Keratinocyte (primary cell): Measurements from ENCODE around the gene SLC8A3. TPM values are rescaled to one million over a fixed set of nuclear protein-coding genes. Genes with fewer than 3 reads are reported as not detected.

Experiments used
- DNase-seq: peaks from one replicate; pipeline ENCODE4 v3.0.0-alpha.2; 2011; ENCODE audit warnings: low read depth, missing footprints, low spot score
- FAIRE-seq: peaks from 2 replicates; lab custom pipeline; 2011; peaks lifted over from hg19 to GRCh38; lab: Jason Lieb, UNC
- H2AFZ ChIP-seq: 2 replicates; pipeline ENCODE4 v1.6.0; 2012; ENCODE audit warnings: low read length, control low read depth, inconsistent platforms; ENCODE audit not compliant: control insufficient read depth
- H3K27ac ChIP-seq: 2 replicates; pipeline ENCODE4 v1.5.1; 2011; ENCODE audit warnings: low read length; ENCODE audit not compliant: control insufficient read depth, insufficient read depth
- H3K27me3 ChIP-seq: 3 replicates; pipeline ENCODE4 v1.6.0; 2011; ENCODE audit warnings: low read length; ENCODE audit not compliant: control insufficient read depth, insufficient read depth; ENCODE audit errors: extremely low read depth
- H3K36me3 ChIP-seq, 2 experiments: 2 replicates in 1 of 2; 3 replicates in 1 of 2; pipeline ENCODE4 v1.5.1; 2011; ENCODE audit warnings: low read length in 2 of 2, mild to moderate bottlenecking in 1 of 2; ENCODE audit not compliant: control insufficient read depth in 2 of 2, insufficient read depth in 2 of 2; ENCODE audit errors: extremely low read depth in 1 of 2
- H3K4me1 ChIP-seq: 3 replicates; pipeline ENCODE4 v1.5.1; 2011; ENCODE audit warnings: low read length; ENCODE audit not compliant: control insufficient read depth, insufficient read depth; ENCODE audit errors: extremely low read depth
- H3K4me2 ChIP-seq: 3 replicates; pipeline ENCODE4 v1.6.0; 2011; ENCODE audit warnings: low read depth, low read length; ENCODE audit not compliant: control insufficient read depth, insufficient read depth; ENCODE audit errors: extremely low read depth
- H3K4me3 ChIP-seq, 3 experiments: fragments of 200-600 bp in 1 of 3; sonication (generic) in 1 of 3; 2 replicates in 2 of 3; 3 replicates in 1 of 3; pipeline ENCODE4 v1.5.1; 2011 to 2016; ENCODE audit warnings: low read length in 3 of 3, mild to moderate bottlenecking in 3 of 3, control low read depth in 2 of 3, inconsistent platforms in 1 of 3, low read depth in 1 of 3, mixed read lengths in 1 of 3, mixed run types in 1 of 3, moderate library complexity in 1 of 3; ENCODE audit not compliant: control insufficient read depth in 2 of 3, insufficient read depth in 2 of 3; ENCODE audit errors: extremely low read depth in 1 of 3
- H3K79me2 ChIP-seq: 2 replicates; pipeline ENCODE4 v1.6.0; 2012; ENCODE audit warnings: low read length; ENCODE audit not compliant: control insufficient read depth, insufficient read depth
- H3K9ac ChIP-seq: 3 replicates; pipeline ENCODE4 v1.6.0; 2011; ENCODE audit warnings: low read length; ENCODE audit not compliant: control insufficient read depth, insufficient read depth; ENCODE audit errors: extremely low read depth
- H3K9me1 ChIP-seq: 3 replicates; pipeline ENCODE4 v1.6.0; 2011; ENCODE audit warnings: low read length; ENCODE audit not compliant: control insufficient read depth, insufficient read depth; ENCODE audit errors: extremely low read depth
- H3K9me3 ChIP-seq: 2 replicates; pipeline ENCODE4 v1.5.1; 2012; ENCODE audit warnings: low read depth, low read length; ENCODE audit not compliant: control insufficient read depth
- H4K20me1 ChIP-seq: 3 replicates; pipeline ENCODE4 v1.6.0; 2011; ENCODE audit warnings: low read length; ENCODE audit not compliant: control insufficient read depth, insufficient read depth; ENCODE audit errors: extremely low read depth
- CTCF ChIP-seq, 3 experiments: IDR thresholded peaks in 1 of 3; conservative IDR thresholded peaks in 1 of 3; optimal IDR thresholded peaks in 1 of 3; 2 replicates in 2 of 3; 3 replicates in 1 of 3; pipeline versions ENCODE3 to v1.5.1; 2011; ENCODE audit warnings: low read length in 3 of 3, mild to moderate bottlenecking in 3 of 3, moderate library complexity in 2 of 3, control low read depth in 1 of 3, inconsistent platforms in 1 of 3; ENCODE audit not compliant: insufficient read depth in 2 of 3; ENCODE audit errors: extremely low read depth in 1 of 3
- EZH2 ChIP-seq: IDR thresholded peaks from one replicate; pipeline ENCODE4 v1.6.1; 2012; ENCODE audit warnings: inconsistent platforms, mild to moderate bottlenecking, low read length, moderate library complexity
- dilution Hi-C: fragments of 300-500 bp; cut with MboI; formaldehyde crosslinking; loops from one replicate; pipeline ENCODE4 v1.7.0; 2020; ENCODE audit warnings: low sequenced_read_pairs; ENCODE audit not compliant: extremely low pct_ligation_motif_present
- polyA plus RNA-seq, 5 experiments: library from polyadenylated mRNA; depleted of rRNA in 3 of 5; stranded (reverse) in 3 of 5; stranded (forward) in 1 of 5; unstranded in 1 of 5; fragments of >200 nt; gene quantifications; 1 replicate in 1 of 5; 2 replicates in 3 of 5; 3 replicates in 1 of 5; pipeline versions ENCODE4 v1.2.1 to v1.2.3, GENCODE V29; 2011 to 2012; ENCODE audit warnings: missing spikeins in 2 of 5, low read depth in 1 of 5, low replicate concordance in 1 of 5

Gene SLC8A3
- polyA plus RNA-seq, 1 donor (not counting 4 experiments of a cell fraction or from before 2014, with no cell fraction given), result not detected

- dilution Hi-C loops, result no loop called here
- FAIRE-seq, result no peak
- TF ChIP-seq EZH2, result no peak
- TF ChIP-seq CTCF (optimal IDR thresholded peaks at IDR 0.05 in 1 of 3, IDR thresholded peaks at IDR 0.05 in 1 of 3, conservative IDR thresholded peaks at IDR 0.05 in 1 of 3; ENCODE audit: extremely low read depth in 1 of 3, insufficient read depth in 2 of 3, low read length in 3 of 3), result no peak
Measured at GRCh38 chr14:70171726-70172125, 17.0 kb downstream of the SLC8A3 start.

GRCh38 chr14:70170976-70171375, 17.8 kb downstream of the SLC8A3 start:
- no peaks in the 10 kb centered on the region for H3K36me3 ChIP-seq
- TF ChIP-seq EZH2, result no peak
- TF ChIP-seq CTCF (optimal IDR thresholded peaks at IDR 0.05 in 1 of 3, IDR thresholded peaks at IDR 0.05 in 1 of 3, conservative IDR thresholded peaks at IDR 0.05 in 1 of 3; ENCODE audit: extremely low read depth in 1 of 3, insufficient read depth in 2 of 3, low read length in 3 of 3), result no peak
- dilution Hi-C loops, result no loop called here
- no peak overlapping the region for H3K4me3 ChIP-seq
- H3K4me1 ChIP-seq, result no peaks in the 10 kb centered on the region
- no peaks in the 10 kb centered on the region for H4K20me1 ChIP-seq
- FAIRE-seq (no peak), DNase-seq (no peak)
- H3K9me1 ChIP-seq, result no peaks in the 10 kb centered on the region
- no peak overlapping the region for H3K27ac ChIP-seq
- H3K9ac ChIP-seq, result no peak overlapping the region
- no peaks in the 10 kb centered on the region for H3K9me3 ChIP-seq
- peaks cover 3% of the 10 kb centered on the region for H3K27me3 ChIP-seq
- H3K79me2 ChIP-seq, result no peaks in the 10 kb centered on the region
- H3K4me2 ChIP-seq, result no peak overlapping the region
- no peak overlapping the region for H2AFZ ChIP-seq

More at GRCh38 chr14:70171726-70172125, 17.0 kb downstream of the SLC8A3 start:
- Histone ChIP-seq H3K9me1 (no peaks in the 10 kb centered on the region), H4K20me1 (no peaks in the 10 kb centered on the region), H2AFZ (no peak overlapping the region), H3K27me3 (no peaks in the 10 kb centered on the region), H3K27ac (no peak overlapping the region), H3K4me2 (no peak overlapping the region), H3K4me1 (no peaks in the 10 kb centered on the region), H3K4me3 (no peak overlapping the region), H3K36me3 (no peaks in the 10 kb centered on the region), H3K9me3 (no peaks in the 10 kb centered on the region), H3K9ac (no peak overlapping the region), H3K79me2 (no peaks in the 10 kb centered on the region)
- no peak for DNase-seq
